Dendritic cell treated with granulocyte-macrophage colony-stimulating factor and Interleukin-4, amounts not matched to agents 40 ng/mL and 50 ng/mL, for 4 days (primary cell): ENCODE measurements around the gene ANGPTL8.

Source experiments
- H3K27ac Mint-ChIP-seq: one replicate; pipeline ENCODE4 v1.8.0; 2022; ENCODE audit warnings: mild to moderate bottlenecking, mixed read lengths
- H3K27me3 Mint-ChIP-seq: one replicate; pipeline ENCODE4 v1.8.0; 2022; ENCODE audit warnings: mild to moderate bottlenecking, mixed read lengths
- H3K36me3 Mint-ChIP-seq: one replicate; pipeline ENCODE4 v1.8.0; 2022; ENCODE audit warnings: low read depth, mixed read lengths
- H3K4me1 Mint-ChIP-seq: one replicate; pipeline ENCODE4 v1.8.0; 2022; ENCODE audit warnings: low read depth, mixed read lengths
- H3K4me3 Mint-ChIP-seq: one replicate; pipeline ENCODE4 v1.8.0; 2022; ENCODE audit warnings: mild to moderate bottlenecking, moderate library complexity, mixed read lengths
- H3K9me3 Mint-ChIP-seq: one replicate; pipeline ENCODE4 v1.8.0; 2022; ENCODE audit warnings: mixed read lengths
- intact Hi-C: fragments of 100-400 bp; cut with micrococcal nuclease; formaldehyde crosslinking; loops from one replicate; pipeline ENCODE4 v1.15.0; 2022

Gene ANGPTL8

GRCh38 chr19:11248852-11249251 is 9.4 kb downstream of the ANGPTL8 start:
- no peaks in the 10 kb centered on the region for H3K36me3 Mint-ChIP-seq
- peaks cover 31% of the 10 kb centered on the region for H3K27me3 Mint-ChIP-seq
- intact Hi-C loops, result loop anchor here (10.0 kb wide), 1 partner anchor 196 kb away; no protein-coding TSS in a partner anchor
- no peaks in the 10 kb centered on the region for H3K9me3 Mint-ChIP-seq
- no peak overlapping the region for H3K27ac Mint-ChIP-seq
- H3K4me3 Mint-ChIP-seq, result no peak overlapping the region
- peaks cover 2% of the 10 kb centered on the region for H3K4me1 Mint-ChIP-seq

GRCh38 chr19:11251217-11251616 is 11.8 kb downstream of the ANGPTL8 start:
- H3K27me3 Mint-ChIP-seq, result peaks cover 39% of the 10 kb centered on the region
- no peaks in the 10 kb centered on the region for H3K36me3 Mint-ChIP-seq
- intact Hi-C loops, result no loop called here
- H3K4me1 Mint-ChIP-seq, result no peaks in the 10 kb centered on the region
- H3K9me3 Mint-ChIP-seq, result no peaks in the 10 kb centered on the region
- no peak overlapping the region for H3K4me3 Mint-ChIP-seq
- H3K27ac Mint-ChIP-seq, result no peak overlapping the region

GRCh38 chr19:11251650-11252314 is 12.4 kb downstream of the ANGPTL8 start:
- Mint-ChIP-seq H3K4me1 (no peaks in the 10 kb centered on the region), H3K4me3 (no peak overlapping the region), H3K27me3 (peaks cover 36% of the 10 kb centered on the region), H3K27ac (no peak overlapping the region), H3K9me3 (no peaks in the 10 kb centered on the region), H3K36me3 (no peaks in the 10 kb centered on the region)
- intact Hi-C loops, result no loop called here

- H3K36me3 Mint-ChIP-seq, result no peaks in the 10 kb centered on the region
- H3K4me3 Mint-ChIP-seq, result no peak overlapping the region
- intact Hi-C loops, result no loop called here
- no peak overlapping the region for H3K27ac Mint-ChIP-seq
- no peaks in the 10 kb centered on the region for H3K4me1 Mint-ChIP-seq
- no peaks in the 10 kb centered on the region for H3K9me3 Mint-ChIP-seq
- peaks cover 35% of the 10 kb centered on the region for H3K27me3 Mint-ChIP-seq
Observed at GRCh38 chr19:11252665-11253355, 13.4 kb downstream of the ANGPTL8 start.

- intact Hi-C loops, result no loop called here
Observed at GRCh38 chr19:11254666-11255065, 15.2 kb downstream of the ANGPTL8 start.

GRCh38 chr19:11256189-11256588 is 16.8 kb downstream of the ANGPTL8 start:
- intact Hi-C loops, result no loop called here
- H3K9me3 Mint-ChIP-seq, result no peaks in the 10 kb centered on the region
- H3K27me3 Mint-ChIP-seq, result peaks cover 54% of the 10 kb centered on the region
- H3K4me3 Mint-ChIP-seq, result no peak overlapping the region
- no peaks in the 10 kb centered on the region for H3K36me3 Mint-ChIP-seq
- H3K4me1 Mint-ChIP-seq, result no peaks in the 10 kb centered on the region
- no peak overlapping the region for H3K27ac Mint-ChIP-seq

More at GRCh38 chr19:11254666-11255065, 15.2 kb downstream of the ANGPTL8 start:
- no peak overlapping the region for H3K4me3 Mint-ChIP-seq
- no peak overlapping the region for H3K27ac Mint-ChIP-seq
- no peaks in the 10 kb centered on the region for H3K36me3 Mint-ChIP-seq
- H3K27me3 Mint-ChIP-seq, result peaks cover 40% of the 10 kb centered on the region
- H3K4me1 Mint-ChIP-seq, result no peaks in the 10 kb centered on the region
- no peaks in the 10 kb centered on the region for H3K9me3 Mint-ChIP-seq

GRCh38 chr19:11257846-11258380 is 18.5 kb downstream of the ANGPTL8 start:
- Mint-ChIP-seq H3K36me3 (no peaks in the 10 kb centered on the region), H3K27ac (no peak overlapping the region), H3K4me1 (peaks cover 6% of the 10 kb centered on the region), H3K27me3 (peaks cover 61% of the 10 kb centered on the region), H3K9me3 (no peaks in the 10 kb centered on the region), H3K4me3 (no peak overlapping the region)
- intact Hi-C loops, result no loop called here

- Mint-ChIP-seq H3K4me3 (no peak overlapping the region), H3K27me3 (peaks cover 69% of the 10 kb centered on the region), H3K4me1 (peaks cover 6% of the 10 kb centered on the region), H3K36me3 (no peaks in the 10 kb centered on the region), H3K27ac (no peak overlapping the region), H3K9me3 (no peaks in the 10 kb centered on the region)
- intact Hi-C loops, result no loop called here
Observed at GRCh38 chr19:11260996-11261395, 21.6 kb downstream of the ANGPTL8 start.

- intact Hi-C loops, result no loop called here
- H3K36me3 Mint-ChIP-seq, result no peaks in the 10 kb centered on the region
- peak overlapping the region; percentile 73 for H3K4me3 Mint-ChIP-seq
- peaks cover 70% of the 10 kb centered on the region for H3K27me3 Mint-ChIP-seq
- H3K9me3 Mint-ChIP-seq, result no peaks in the 10 kb centered on the region
- no peak overlapping the region for H3K27ac Mint-ChIP-seq
- peaks cover 6% of the 10 kb centered on the region for H3K4me1 Mint-ChIP-seq
Observed at GRCh38 chr19:11261431-11261970, 22.1 kb downstream of the ANGPTL8 start.

- peak within 1 kb of the TSS; percentile 52 for H3K27ac Mint-ChIP-seq
- intact Hi-C loops, result no loop called here
- H3K36me3 Mint-ChIP-seq, result no peaks in the 10 kb centered on the region
- H3K9me3 Mint-ChIP-seq, result no peaks in the 10 kb centered on the region
- H3K4me3 Mint-ChIP-seq, result peak within 1 kb of the TSS; percentile 73
- peaks cover 6% of the 10 kb centered on the region for H3K4me1 Mint-ChIP-seq
- peaks cover 77% of the 10 kb centered on the region for H3K27me3 Mint-ChIP-seq
Observed at GRCh38 chr19:11261971-11262839, 22.8 kb downstream of the ANGPTL8 start, which contains the start of gene DOCK6. TSS of gene DOCK6 (minus strand) at chr19:11262524. CDS start at chr19:11262440, 84 bp downstream.

- peaks cover 86% of the 10 kb centered on the region for H3K27me3 Mint-ChIP-seq
- H3K27ac Mint-ChIP-seq, result no peak overlapping the region
- intact Hi-C loops, result no loop called here
- H3K36me3 Mint-ChIP-seq, result no peaks in the 10 kb centered on the region
- H3K9me3 Mint-ChIP-seq, result no peaks in the 10 kb centered on the region
- no peak overlapping the region for H3K4me3 Mint-ChIP-seq
- H3K4me1 Mint-ChIP-seq, result peaks cover 8% of the 10 kb centered on the region
Observed at GRCh38 chr19:11263726-11264125, 24.3 kb downstream of the ANGPTL8 start.

GRCh38 chr19:11264452-11265176 is 25.2 kb downstream of the ANGPTL8 start:
- Mint-ChIP-seq H3K9me3 (no peaks in the 10 kb centered on the region), H3K4me1 (peaks cover 10% of the 10 kb centered on the region), H3K4me3 (no peak overlapping the region), H3K27me3 (peaks cover 91% of the 10 kb centered on the region), H3K27ac (no peak overlapping the region), H3K36me3 (no peaks in the 10 kb centered on the region)
- intact Hi-C loops, result no loop called here

GRCh38 chr19:11265177-11265784 is 25.9 kb downstream of the ANGPTL8 start:
- no peaks in the 10 kb centered on the region for H3K9me3 Mint-ChIP-seq
- H3K4me1 Mint-ChIP-seq, result peaks cover 10% of the 10 kb centered on the region
- intact Hi-C loops, result no loop called here
- H3K27ac Mint-ChIP-seq, result no peak overlapping the region
- no peak overlapping the region for H3K4me3 Mint-ChIP-seq
- H3K27me3 Mint-ChIP-seq, result peaks cover 92% of the 10 kb centered on the region
- no peaks in the 10 kb centered on the region for H3K36me3 Mint-ChIP-seq
